Glomerular visceral epithelial cell (primary cell): ENCODE data around the gene DTX3.
"Not testable (repeated sequence)": the region's sequence is repeated elsewhere in the genome, so short reads cannot be mapped to it uniquely, and the experiment has no call there.

ENCODE experiments used
- DNase-seq: peaks from one replicate; pipeline ENCODE4 v3.0.0-alpha.2; 2016; ENCODE audit errors: extremely low spot score

The DTX3 gene

GRCh38 chr12:57607958-57608663, 3.5 kb downstream of the DTX3 start:
- DNase-seq, result no peak

GRCh38 chr12:57609101-57609780, 4.6 kb downstream of the DTX3 start:
- DNase-seq, result no peak

- DNase-seq, result no peak
These were observed 5.3 kb downstream of the DTX3 start for GRCh38 chr12:57609781-57610553.

GRCh38 chr12:57610554-57611107, 6.0 kb downstream of the DTX3 start:
- no peak for DNase-seq

GRCh38 chr12:57611108-57611826, 6.6 kb downstream of the DTX3 start, which contains the start of gene ARHGEF25:
ARHGEF25 (plus strand) TSS chr12:57611435; CDS start chr12:57611895, 460 bp downstream.
- DNase-seq, result peak; percentile 43

GRCh38 chr12:57611827-57612710, 7.4 kb downstream of the DTX3 start:
- no peak for DNase-seq

GRCh38 chr12:57612711-57613426, 8.2 kb downstream of the DTX3 start:
- DNase-seq, result no peak

GRCh38 chr12:57613427-57614109, 8.9 kb downstream of the DTX3 start:
- DNase-seq, result no peak

- no peak for DNase-seq
These were observed 9.7 kb downstream of the DTX3 start for GRCh38 chr12:57614178-57614947.

GRCh38 chr12:57614948-57615500, 10.4 kb downstream of the DTX3 start:
- DNase-seq, result no peak

- DNase-seq, result no peak
These were observed 11.0 kb downstream of the DTX3 start for GRCh38 chr12:57615637-57616036.

- no peak for DNase-seq
These were observed 11.9 kb downstream of the DTX3 start for GRCh38 chr12:57616383-57617101.

GRCh38 chr12:57617942-57618341, 13.3 kb downstream of the DTX3 start:
- no peak for DNase-seq

- not testable (repeated sequence) for DNase-seq
These were observed 13.8 kb downstream of the DTX3 start for GRCh38 chr12:57618431-57618830.

- DNase-seq, result no peak
These were observed 14.4 kb downstream of the DTX3 start for GRCh38 chr12:57618966-57619433.

GRCh38 chr12:57619434-57620244, 15.0 kb downstream of the DTX3 start:
- DNase-seq, result no peak
